SH-SY5Y (cell line): ENCODE measurements around the gene METTL24.

Experiments
- GATA2 ChIP-seq: IDR thresholded peaks from 2 replicates; pipeline ENCODE4 v1.6.1; 2011; ENCODE audit warnings: mild to moderate bottlenecking, low read depth, low read length
- GATA3 ChIP-seq: IDR thresholded peaks from 2 replicates; pipeline ENCODE4 v1.6.1; 2011; ENCODE audit warnings: low read depth, mild to moderate bottlenecking, low read length, moderate library complexity

The METTL24 gene

DNA sequence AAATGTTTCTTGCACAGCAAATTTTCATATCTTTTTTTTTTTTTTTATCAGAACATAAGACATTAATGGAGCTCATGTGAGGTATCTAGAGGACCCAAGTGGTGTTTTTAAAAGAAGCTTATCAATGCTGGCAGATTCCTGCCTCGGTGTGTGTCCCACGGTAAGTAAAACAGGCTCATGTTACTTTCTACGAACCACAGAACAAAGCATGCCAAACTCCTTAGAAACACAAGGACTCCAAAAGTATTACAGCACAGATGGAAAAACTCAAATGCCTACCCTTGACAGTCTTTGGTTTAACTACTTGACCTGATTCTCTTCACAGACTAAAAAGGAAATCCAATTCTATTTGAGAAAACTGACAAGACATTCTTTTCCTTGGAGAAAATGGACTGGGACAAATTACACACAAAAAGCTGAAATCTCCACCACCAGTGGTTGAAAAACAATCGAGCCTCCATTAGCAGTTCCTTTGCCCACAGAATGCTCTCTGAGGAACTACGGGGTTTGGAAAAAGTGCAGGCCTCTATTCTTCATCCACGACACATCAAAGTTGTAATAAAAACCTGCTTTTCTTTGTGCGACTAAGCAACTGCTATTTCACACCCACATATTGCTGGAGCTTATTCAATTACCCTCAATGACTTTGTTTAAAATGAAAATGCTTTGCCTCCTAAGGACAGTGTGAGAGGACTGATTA is 5.4 kb downstream of the METTL24 start:
- TF ChIP-seq GATA2 (no peak), GATA3 (no peak)

DNA sequence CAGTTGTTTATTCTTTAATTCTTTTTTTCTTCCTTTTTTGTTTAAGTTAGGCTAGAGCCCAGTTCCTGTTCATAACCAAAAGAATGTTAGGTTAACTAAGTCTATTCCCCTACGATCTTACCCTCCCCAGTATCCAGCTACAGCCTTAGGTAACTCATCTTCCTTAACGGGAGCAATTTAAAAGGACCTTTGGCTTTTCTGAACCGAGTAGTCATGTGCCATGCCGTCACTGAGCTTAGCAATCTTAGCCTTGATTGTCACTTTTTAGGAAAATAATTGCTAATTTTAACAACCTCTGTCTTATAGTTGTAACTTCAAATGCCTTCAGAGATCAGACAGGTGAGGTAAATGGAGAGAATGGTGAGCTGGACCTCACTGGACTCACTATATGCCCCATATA is 6.2 kb downstream of the METTL24 start:
- no peak for TF ChIP-seq GATA2
- TF ChIP-seq GATA3: no peak

DNA sequence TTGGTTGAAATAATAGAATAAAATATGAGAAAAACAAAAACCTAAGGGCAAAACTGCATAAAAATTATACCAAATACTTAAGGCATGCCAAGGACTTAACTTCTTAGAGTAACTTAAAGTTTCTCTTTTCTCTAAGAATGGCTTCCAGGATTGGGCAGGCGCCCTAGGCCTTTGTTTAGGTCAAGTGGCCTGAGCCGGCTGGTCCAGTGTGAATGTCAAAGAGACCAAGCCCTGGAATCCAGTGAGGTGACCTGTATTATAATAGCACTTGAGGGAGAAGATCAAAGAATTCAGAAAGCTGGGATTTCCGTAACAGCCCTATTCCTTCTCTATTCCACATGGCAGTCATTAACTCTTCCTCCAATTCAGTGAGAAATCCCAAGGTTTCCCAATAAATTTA is 6.6 kb downstream of the METTL24 start:
- TF ChIP-seq GATA3 (no peak), GATA2 (no peak)

DNA sequence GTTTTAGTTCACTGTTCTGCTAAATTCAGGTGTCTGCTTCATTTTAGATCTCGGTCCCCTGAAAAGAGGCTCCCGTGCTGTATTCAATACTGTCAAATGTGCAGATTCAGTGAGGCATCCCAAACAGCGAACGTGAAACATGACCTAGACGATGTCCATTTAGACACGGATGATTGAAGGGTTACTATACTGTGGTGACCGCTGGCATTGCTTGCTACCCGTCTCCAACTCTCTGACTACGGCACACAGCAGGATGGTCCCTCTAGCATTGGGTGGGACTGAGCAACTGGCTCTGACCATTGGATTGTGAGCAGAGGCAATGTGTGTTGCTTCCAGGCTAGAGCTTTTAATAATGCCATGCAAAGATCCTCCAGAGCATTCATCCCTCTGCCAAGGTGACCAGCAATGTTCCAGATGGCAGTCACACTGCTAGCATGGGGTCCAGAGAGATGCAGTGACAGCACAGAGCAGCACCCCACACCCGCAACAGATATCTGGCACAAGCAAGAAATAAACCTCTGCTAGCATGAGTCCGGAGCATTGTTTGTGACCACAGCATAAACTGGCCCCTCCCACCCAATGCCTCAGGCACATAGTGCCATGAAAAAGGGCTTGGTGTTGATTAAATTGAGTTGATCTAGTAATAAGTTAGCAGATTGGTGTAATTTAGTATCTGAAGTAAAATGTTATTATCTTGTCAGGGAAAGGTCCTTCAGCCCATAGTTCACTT is 9.0 kb downstream of the METTL24 start:
- TF ChIP-seq GATA2 (no peak), GATA3 (no peak)

DNA sequence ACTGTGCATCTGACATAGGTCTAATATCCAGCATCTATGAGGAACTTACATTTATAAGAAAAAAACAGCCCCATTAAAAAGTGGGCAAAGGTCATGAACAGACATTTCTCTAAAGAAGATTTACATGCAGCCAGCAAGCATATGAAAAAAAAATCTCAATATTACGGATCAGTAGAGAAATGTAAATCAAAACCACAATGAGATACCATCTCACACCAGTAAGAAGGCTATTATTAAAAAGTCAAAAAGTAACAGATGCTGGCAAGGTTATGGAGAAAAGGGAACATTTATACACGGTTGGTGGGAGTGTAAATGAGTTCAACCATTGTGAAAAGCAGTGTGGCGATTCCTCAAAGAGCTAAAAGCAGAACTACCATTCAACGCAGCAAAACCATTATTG is 13.1 kb downstream of the METTL24 start:
- no peak for TF ChIP-seq GATA2
- no peak for TF ChIP-seq GATA3

DNA sequence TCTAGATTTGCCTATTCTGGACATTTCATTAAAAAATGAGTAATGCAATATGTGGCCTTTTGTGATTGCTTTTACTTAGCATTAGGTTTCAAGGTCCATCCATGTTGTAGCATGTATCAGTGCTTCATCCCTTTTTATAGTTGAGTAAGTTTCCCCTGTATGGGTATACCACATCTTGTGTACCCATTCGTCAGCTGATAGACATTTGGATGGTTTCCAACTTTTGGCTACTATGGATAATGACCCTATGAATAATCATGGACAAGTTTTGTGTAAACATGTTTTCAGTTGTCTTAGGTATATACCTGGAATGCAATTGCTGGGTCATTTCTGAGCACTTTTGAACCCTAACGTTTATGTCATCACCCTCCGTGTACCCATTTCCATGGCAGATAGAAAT is 15.4 kb downstream of the METTL24 start:
- TF ChIP-seq GATA2 (no peak), GATA3 (no peak)

DNA sequence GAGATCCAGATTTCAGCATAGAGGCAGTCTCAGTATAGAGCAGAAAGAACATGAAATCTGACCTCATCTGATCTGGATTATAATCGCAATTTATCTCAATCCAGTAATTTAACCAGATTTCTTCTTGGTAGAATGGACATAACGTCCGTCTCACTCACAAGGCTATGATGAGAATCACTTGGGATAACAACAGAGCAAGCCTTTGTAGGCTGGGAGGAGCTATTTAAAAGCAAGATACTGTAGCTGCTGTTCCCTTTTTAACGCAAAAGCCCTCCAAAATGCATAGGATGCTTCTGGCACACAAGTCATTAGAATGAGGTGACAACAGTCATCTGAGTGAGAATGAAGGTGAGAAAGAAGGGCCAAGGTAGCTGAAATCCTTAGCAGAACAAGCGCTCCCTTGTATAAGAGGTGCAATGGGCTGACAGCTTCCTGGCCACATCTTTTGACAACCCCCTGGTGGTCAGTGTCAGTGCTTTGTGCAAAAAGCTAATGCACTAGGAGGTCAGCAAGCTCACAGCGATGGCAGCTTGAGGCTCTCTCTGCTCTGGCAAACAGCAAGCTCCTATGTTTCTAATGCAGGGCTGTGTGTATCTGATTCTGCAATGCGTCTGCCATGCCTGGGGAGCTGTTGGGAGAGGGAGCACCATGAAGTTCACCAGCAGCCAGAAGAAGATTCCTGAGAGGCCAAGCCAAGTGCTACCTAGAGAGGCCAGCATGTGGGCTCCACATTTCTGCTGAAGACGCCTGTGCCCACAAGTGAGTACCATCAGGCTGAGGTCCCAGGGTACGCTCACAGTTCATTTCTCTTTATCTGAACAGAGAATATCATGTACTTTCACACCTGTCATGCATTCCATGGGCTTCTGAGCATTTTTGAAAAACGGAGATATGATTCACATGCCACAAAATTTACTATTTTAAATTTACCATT is 16.2 kb downstream of the METTL24 start:
- TF ChIP-seq GATA3: no peak
- TF ChIP-seq GATA2: no peak

DNA sequence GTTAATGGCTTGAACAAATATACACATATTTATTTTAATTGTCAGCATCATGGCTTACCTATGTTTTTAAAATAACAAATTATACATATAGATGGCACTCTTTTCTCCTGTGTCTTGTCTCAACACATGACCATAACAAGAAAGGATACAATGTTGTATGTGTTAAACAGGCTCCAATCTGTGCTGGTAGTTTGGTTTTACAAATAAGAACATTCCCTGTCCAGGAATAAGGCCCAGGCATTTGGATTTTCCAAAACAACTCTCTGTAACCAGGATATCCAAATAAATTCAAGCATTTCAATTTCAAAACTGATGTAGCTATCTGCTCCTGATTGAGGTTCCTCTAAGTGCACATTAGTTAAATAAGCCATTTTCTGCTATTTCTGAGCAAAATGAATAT is 17.1 kb downstream of the METTL24 start:
- TF ChIP-seq GATA3 (no peak), GATA2 (no peak)

DNA sequence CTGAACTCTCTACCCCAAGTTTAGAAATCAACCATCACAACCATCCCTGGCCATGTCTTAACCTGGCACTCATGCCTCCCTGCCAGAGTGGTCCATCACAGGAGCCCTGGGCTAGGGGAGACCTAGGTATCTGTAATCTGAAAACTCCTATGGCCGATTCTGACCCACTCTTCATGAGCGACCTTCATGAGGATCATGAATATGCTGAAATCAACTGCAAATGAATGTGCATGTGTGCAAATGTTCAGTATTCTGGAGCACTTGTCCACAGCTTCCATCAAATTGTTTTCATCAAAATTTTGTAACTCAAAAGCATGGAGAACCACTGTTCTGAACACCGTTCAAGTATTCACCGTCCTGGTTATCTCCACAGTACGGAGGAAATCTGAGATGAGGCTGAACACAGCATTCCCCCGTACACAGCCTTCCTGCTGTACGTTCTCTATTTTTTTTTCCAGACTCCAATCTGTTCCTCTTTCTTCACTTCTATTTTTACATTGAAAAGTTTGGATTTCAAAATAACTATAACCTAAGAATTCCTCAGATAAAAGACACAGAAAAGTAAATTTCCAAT is 17.7 kb downstream of the METTL24 start:
- TF ChIP-seq GATA3 (no peak), GATA2 (no peak)

DNA sequence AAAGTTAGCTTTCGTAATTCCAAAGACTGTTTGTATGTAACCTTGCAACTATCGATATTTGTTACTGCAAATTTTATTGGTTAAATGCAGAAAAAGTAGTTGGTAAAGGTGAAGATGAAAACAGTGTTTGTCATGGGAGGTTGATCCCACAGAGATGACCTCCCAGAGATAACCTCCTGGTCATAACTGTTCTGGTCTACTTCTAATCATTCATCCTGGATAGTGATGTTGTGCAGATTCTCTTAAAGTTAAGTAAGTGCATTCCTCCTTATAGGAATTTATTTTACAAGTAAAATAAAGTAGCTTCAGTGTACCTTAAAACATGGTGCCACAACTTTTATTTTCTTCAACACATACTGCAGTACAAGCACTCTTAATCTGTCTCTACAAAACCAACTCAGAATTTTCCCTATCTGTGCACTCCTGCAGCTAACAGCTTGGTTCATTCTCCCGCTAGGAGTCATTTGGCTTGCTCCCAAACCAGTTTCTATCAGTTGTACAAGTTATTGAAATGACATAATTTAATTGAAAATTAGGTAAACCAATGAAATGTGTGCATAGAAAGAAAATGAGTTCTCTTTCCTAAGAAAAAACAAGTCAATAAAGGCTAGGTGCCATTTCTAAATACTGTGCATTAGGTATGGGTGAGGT is 19.2 kb downstream of the METTL24 start:
- TF ChIP-seq GATA3 (no peak), GATA2 (no peak)

DNA sequence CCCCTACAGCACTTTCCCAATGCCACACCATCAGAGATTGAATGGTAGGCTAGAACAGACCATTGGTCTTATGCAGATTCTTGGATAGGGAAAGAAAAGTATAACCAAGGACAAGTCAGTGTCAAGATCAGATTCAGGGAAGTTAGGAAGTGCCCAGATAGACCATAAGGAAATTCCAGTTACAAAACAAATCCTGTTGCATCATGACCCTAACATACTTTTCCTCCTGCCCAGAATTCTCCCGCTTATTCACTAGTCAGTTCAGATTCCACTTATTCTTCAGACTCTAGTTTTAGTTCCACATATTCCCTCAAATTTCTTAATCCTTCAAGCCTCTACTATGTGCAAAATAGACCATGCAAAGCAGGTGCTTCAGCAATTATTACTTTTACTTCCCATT is 20.7 kb downstream of the METTL24 start:
- TF ChIP-seq GATA2: no peak
- TF ChIP-seq GATA3: no peak

DNA sequence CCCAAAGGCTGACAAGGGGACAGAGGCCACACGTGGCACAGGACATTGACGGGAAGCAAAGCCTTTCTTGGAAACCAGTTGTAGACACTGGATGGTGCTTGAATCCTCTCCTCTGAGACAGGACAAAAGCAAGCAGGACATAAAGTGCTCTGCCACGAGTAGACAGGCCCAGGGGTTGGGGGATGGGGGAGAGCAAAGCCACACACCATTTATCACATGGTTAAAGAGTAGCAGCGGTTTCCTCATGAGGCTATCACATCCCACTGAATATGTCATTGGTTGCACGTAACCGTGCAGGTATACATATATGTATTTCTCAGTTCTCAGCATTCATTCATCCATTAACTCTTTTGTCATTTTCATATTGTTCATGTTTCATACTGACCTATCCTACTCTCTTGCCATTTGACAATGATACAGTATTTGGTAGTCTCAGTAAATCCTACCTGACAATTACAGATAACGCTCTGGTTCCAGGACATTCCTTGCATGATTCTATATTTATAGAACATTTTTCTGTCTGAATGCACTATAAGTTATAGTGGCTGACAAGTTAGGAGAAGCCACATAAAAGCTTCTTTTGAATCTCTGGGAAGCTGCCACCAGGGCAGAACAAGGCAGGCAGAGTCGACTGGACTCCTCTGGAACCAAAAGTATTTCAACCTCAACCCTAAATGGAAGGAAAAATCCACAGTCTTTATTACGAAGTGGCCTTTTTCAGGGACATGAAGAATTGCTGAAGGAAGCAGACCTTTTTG is 23.5 kb downstream of the METTL24 start:
- TF ChIP-seq GATA2 (no peak), GATA3 (no peak)

DNA sequence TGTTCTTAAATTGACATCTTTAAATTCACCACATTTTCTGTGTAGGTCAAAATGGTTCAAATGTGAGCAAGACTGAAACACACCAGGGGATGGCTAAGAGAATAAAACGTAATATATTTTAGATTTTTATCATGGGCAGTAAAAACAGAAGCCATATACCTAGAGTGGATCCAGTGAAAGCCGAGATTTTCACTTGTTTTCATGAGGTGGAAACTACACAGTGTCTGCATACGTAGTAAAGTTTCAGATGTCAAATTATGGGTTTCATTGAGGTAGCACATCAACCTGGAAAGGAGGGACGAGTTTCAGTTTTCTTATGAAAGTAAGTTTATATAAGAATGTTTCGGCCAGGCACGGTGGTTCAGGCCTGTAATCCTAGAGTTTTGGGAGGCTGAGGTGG is 25.9 kb downstream of the METTL24 start:
- TF ChIP-seq GATA3 (no peak), GATA2 (no peak)
